Lung (tissue), 12 donors: ENCODE data around the gene TOM1L2. TPM values are rescaled to one million over a fixed set of nuclear protein-coding genes. Genes with fewer than 3 reads are reported as not detected.

Source experiments
- ATAC-seq: fragments of 200-7000 bp; cut with Tn5 transposase; one replicate; pipeline ENCODE4 v1.9.1; 2020; ENCODE audit warnings: moderate number of reproducible peaks; ENCODE audit not compliant: insufficient read depth, low FRiP score
- DNase-seq, 3 donors: peaks; one replicate each; pipeline ENCODE4 v3.0.0-alpha.2; 2013 to 2017
- H3K27ac ChIP-seq, 2 donors: one replicate each; pipeline ENCODE4 v1.5.1; 2013; ENCODE audit warnings: mild to moderate bottlenecking in 2 of 2, moderate library complexity in 2 of 2, control low read depth in 1 of 2, inconsistent platforms in 1 of 2, low read depth in 1 of 2, low read length in 1 of 2
- H3K27me3 ChIP-seq, 3 donors: one replicate each; pipeline ENCODE4 v1.5.1; 2013; ENCODE audit warnings: low read length in 2 of 3; ENCODE audit not compliant: control insufficient read depth in 3 of 3, insufficient read depth in 3 of 3
- H3K36me3 ChIP-seq, 4 donors: one replicate each; pipeline ENCODE4 v1.5.1; 2013; ENCODE audit warnings: low read length in 4 of 4, mild to moderate bottlenecking in 1 of 4, moderate library complexity in 1 of 4; ENCODE audit not compliant: control insufficient read depth in 4 of 4, insufficient read depth in 4 of 4
- H3K4me1 ChIP-seq, 5 donors: one replicate each; pipeline ENCODE4 v1.5.1; 2013; ENCODE audit warnings: low read length in 5 of 5, mild to moderate bottlenecking in 2 of 5, moderate library complexity in 1 of 5; ENCODE audit not compliant: control insufficient read depth in 5 of 5, insufficient read depth in 5 of 5
- H3K4me3 ChIP-seq: one replicate; pipeline ENCODE4 v1.5.1; 2013; ENCODE audit warnings: mild to moderate bottlenecking, control low read depth, moderate library complexity
- H3K9ac ChIP-seq, 2 donors: one replicate each; pipeline ENCODE4 v1.5.1; 2013; ENCODE audit warnings: low read length in 2 of 2, control low read depth in 1 of 2; ENCODE audit not compliant: insufficient read depth in 1 of 2
- H3K9me3 ChIP-seq, 4 donors: one replicate each; pipeline ENCODE4 v1.5.1; 2013; ENCODE audit warnings: low read length in 3 of 4, mild to moderate bottlenecking in 1 of 4, moderate library complexity in 1 of 4; ENCODE audit not compliant: control insufficient read depth in 4 of 4, insufficient read depth in 3 of 4
- WGBS, 2 donors: extraction: QIAGEN DNeasy Blood & Tissue Kit; methylation state at CpG; one replicate each; pipeline ENCODE4 v1.1.7; 2013; 5-methylcytosine and 5-hydroxymethylcytosine counted together
- polyA plus RNA-seq, 2 donors: library from polyadenylated mRNA; stranded (reverse); fragments of 200-250 nt; gene quantifications; one replicate each; pipeline ENCODE4 v1.2.1, GENCODE V29; 2013
- total RNA-seq, 2 donors: library from RNA; depleted of rRNA in 1 of 2; stranded (reverse); fragments of >200 nt in 1 of 2; gene quantifications; one replicate each; pipeline ENCODE4 v1.2.1, GENCODE V29; 2014 to 2021
- TF ChIP-seq, protein P1 (sequence below): IDR thresholded peaks from 2 replicates; pipeline ENCODE4 v1.5.1; 2012; ENCODE audit warnings: mild to moderate bottlenecking; ENCODE audit errors: control extremely low read depth, extremely low read depth
- donor health status: control.
- donor health status: control.
- donor health status: Bipolar disorder and iron deficiency.
- donor health status: healthy.
- donor health status: DM: yes; HTN: yes; CAD: no.

TOM1L2 gene
- total and polyA plus RNA-seq, 4 donors: 21.5 to 56.5 (median 35.8) TPM

DNA sequence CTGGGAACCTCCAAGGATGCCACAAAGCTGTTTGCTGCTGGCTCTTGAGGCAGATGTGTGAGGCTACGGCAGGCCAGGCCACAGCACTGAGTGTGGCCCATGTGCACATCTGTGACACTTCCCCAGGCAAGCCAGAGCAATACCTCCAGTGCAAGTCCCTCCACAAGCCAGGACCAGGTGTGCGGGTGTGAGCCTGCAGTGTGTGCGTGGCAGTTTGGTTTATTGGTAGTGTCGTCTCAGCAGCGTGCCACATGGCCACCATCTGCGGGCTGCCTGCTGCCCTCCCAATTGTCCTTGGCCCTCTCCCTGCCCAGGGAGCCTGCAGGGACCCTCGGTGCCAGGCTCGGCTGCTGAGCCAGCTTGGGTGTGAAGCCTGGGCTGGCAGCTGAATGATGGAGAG lies 125.6 kb downstream of the TOM1L2 start:
- Histone ChIP-seq H3K4me1 (peaks cover 2 to 32% (median 30%) of the 10 kb centered on the region in 5 donors), H3K36me3 (peaks cover 0 to 17% (median 3%) of the 10 kb centered on the region in 4 donors), H3K4me3 (no peak overlapping the region), H3K9ac (no peak overlapping the region), H3K9me3 (no peaks in the 10 kb centered on the region), H3K27me3 (no peaks in the 10 kb centered on the region), H3K27ac (peak overlapping the region in 1 of 2 donors; percentile 9)
- DNase-seq (no peak), ATAC-seq (no peak)
- WGBS, 2 donors: 96 to 99% methylated on average over 8 of the region's 8 CpGs
- TF ChIP-seq, protein P1, sequence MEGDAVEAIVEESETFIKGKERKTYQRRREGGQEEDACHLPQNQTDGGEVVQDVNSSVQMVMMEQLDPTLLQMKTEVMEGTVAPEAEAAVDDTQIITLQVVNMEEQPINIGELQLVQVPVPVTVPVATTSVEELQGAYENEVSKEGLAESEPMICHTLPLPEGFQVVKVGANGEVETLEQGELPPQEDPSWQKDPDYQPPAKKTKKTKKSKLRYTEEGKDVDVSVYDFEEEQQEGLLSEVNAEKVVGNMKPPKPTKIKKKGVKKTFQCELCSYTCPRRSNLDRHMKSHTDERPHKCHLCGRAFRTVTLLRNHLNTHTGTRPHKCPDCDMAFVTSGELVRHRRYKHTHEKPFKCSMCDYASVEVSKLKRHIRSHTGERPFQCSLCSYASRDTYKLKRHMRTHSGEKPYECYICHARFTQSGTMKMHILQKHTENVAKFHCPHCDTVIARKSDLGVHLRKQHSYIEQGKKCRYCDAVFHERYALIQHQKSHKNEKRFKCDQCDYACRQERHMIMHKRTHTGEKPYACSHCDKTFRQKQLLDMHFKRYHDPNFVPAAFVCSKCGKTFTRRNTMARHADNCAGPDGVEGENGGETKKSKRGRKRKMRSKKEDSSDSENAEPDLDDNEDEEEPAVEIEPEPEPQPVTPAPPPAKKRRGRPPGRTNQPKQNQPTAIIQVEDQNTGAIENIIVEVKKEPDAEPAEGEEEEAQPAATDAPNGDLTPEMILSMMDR: no peak

GRCh38 chr17:17846003-17846402 lies 126.2 kb downstream of the TOM1L2 start:
- 88 to 90% methylated on average over 8 of the region's 8 CpGs for WGBS, 2 donors
- H3K9me3 ChIP-seq: no peaks in the 10 kb centered on the region
- TF ChIP-seq, protein P1: no peak
- no peak overlapping the region for H3K9ac ChIP-seq
- H3K4me3 ChIP-seq: no peak overlapping the region
- ATAC-seq (no peak), DNase-seq (no peak)
- H3K27me3 ChIP-seq: no peaks in the 10 kb centered on the region
- H3K27ac ChIP-seq: no peak overlapping the region
- peaks cover 0 to 17% (median 3%) of the 10 kb centered on the region in 4 donors for H3K36me3 ChIP-seq
- peaks cover 4 to 35% (median 28%) of the 10 kb centered on the region in 5 donors for H3K4me1 ChIP-seq

GRCh38 chr17:17845046-17845775 lies 127.0 kb downstream of the TOM1L2 start:
- Histone ChIP-seq H3K27ac (peak overlapping the region in 1 of 2 donors; percentile 60), H3K4me1 (peaks cover 7 to 38% (median 28%) of the 10 kb centered on the region in 5 donors)

More at GRCh38 chr17:17845046-17845775, 127.0 kb downstream of the TOM1L2 start:
- Histone ChIP-seq H3K36me3 (peaks cover 0 to 17% (median 0%) of the 10 kb centered on the region in 4 donors), H3K9ac (no peak overlapping the region), H3K4me3 (no peak overlapping the region), H3K27me3 (no peaks in the 10 kb centered on the region), H3K9me3 (no peaks in the 10 kb centered on the region)
- no peak for DNase-seq
- TF ChIP-seq, protein P1: no peak
- no peak for ATAC-seq
- 80 to 86% methylated on average over 13 of the region's 13 CpGs for WGBS, 2 donors
